DND-41 (cell line): ENCODE measurements around the gene ACAP3.

Experiments used
- CTCF ChIP-seq: IDR thresholded peaks from 2 replicates; pipeline ENCODE4 v1.5.1; 2012; ENCODE audit warnings: borderline replicate concordance, low read length, moderate library complexity, mild to moderate bottlenecking; ENCODE audit not compliant: poor library complexity, severe bottlenecking; ENCODE audit errors: extremely low read depth
- EZH2 ChIP-seq: IDR thresholded peaks from 3 replicates; pipeline ENCODE4 v1.6.1; 2012; ENCODE audit warnings: borderline replicate concordance, low read depth, mild to moderate bottlenecking, moderate library complexity, low read length, inconsistent platforms; ENCODE audit not compliant: severe bottlenecking

GRCh38 chr1:1255078-1255477 lies 52.7 kb downstream of the ACAP3 start:
- no peak for TF ChIP-seq CTCF
- no peak for TF ChIP-seq EZH2
